Measurements from ENCODE around the gene CCDC89. TPM values are rescaled to one million over a fixed set of nuclear protein-coding genes. Genes with fewer than 3 reads are reported as not detected.

CCDC89 gene
- total and polyA plus RNA-seq, 2 of the 13 experiments (the other 11 are each of a cell fraction or from before 2014, with no cell fraction given), result 0.13 to 0.38 TPM

DNA sequence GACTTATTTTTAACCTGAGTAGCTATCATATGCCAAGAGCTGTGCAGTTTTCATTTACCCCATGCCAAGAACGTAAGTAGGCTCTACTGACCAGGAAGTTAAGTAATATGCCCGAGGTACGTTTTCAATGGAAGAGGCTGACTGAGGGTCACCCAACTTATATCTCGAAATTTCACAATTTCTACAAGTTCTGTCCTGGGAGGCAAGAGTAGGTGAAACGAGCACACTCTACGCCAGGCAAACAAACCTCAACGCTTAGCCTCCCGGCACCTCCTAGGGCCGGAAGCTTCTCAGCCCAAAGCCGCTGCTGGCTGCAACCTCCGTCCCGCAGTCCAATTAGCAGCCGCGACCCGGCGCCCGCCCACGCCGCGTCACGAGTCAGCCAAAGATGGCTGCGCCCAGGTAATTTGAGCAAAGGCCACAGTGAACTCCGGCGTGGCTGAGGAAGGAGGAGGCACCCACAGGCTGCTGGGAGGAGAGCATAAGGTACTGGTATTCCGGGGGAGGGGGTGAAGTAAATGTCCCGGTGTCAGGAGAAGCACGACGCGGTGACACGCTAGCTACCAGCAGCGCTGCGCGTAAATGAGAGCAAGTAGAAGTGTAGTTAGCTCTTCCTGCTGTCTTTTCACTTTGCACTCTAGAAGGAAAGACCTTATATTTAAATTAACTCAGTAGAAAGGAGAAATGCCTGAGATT is 38.2 kb downstream of the CCDC89 start, which contains the start of gene TMEM126A (continued):
- TF ChIP-seq NFE2 (CRISPR knock-in tag; IDR thresholded peaks at IDR 0.05) (no peak), REL (CRISPR knock-in tag; conservative IDR thresholded peaks at IDR 0.05) (peak; percentile 55; the same call in 1 of the 2 replicates), HDAC2 (CRISPR knock-in tag; IDR thresholded peaks at IDR 0.05) (peak; percentile 74), ZNF564 (CRISPR knock-in tag; IDR thresholded peaks at IDR 0.05) (0 out of 2 replicates have a peak, but pooled peaks have one; percentile 14), NR2F6 (IDR thresholded peaks at IDR 0.05) (no peak), NR2F6 (CRISPR knock-in tag; IDR thresholded peaks at IDR 0.05) (no peak), ZNF367 (CRISPR knock-in tag; IDR thresholded peaks at IDR 0.05; ENCODE audit: borderline replicate concordance) (no peak), ZNF136 (CRISPR knock-in tag; IDR thresholded peaks at IDR 0.05; ENCODE audit: low read depth) (no peak; the same call in 1 of the 2 replicates), ZNF501 (CRISPR knock-in tag; IDR thresholded peaks at IDR 0.05) (peak; percentile 87), ZNF33A (CRISPR knock-in tag; IDR thresholded peaks at IDR 0.05; ENCODE audit: borderline replicate concordance) (peak; percentile 59; the same call in 1 of the 2 replicates), ZSCAN30 (CRISPR knock-in tag; IDR thresholded peaks at IDR 0.05) (peak; percentile 21; the same call in 1 of the 2 replicates), ZSCAN21 (CRISPR knock-in tag; IDR thresholded peaks at IDR 0.05; ENCODE audit: borderline replicate concordance) (peak; percentile 35; the same call in 1 of the 2 replicates)
- TF ChIP-seq, protein P1, sequence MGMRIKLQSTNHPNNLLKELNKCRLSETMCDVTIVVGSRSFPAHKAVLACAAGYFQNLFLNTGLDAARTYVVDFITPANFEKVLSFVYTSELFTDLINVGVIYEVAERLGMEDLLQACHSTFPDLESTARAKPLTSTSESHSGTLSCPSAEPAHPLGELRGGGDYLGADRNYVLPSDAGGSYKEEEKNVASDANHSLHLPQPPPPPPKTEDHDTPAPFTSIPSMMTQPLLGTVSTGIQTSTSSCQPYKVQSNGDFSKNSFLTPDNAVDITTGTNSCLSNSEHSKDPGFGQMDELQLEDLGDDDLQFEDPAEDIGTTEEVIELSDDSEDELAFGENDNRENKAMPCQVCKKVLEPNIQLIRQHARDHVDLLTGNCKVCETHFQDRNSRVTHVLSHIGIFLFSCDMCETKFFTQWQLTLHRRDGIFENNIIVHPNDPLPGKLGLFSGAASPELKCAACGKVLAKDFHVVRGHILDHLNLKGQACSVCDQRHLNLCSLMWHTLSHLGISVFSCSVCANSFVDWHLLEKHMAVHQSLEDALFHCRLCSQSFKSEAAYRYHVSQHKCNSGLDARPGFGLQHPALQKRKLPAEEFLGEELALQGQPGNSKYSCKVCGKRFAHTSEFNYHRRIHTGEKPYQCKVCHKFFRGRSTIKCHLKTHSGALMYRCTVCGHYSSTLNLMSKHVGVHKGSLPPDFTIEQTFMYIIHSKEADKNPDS (CRISPR knock-in tag; IDR thresholded peaks at IDR 0.05), result no peak
- TF ChIP-seq, protein P2, sequence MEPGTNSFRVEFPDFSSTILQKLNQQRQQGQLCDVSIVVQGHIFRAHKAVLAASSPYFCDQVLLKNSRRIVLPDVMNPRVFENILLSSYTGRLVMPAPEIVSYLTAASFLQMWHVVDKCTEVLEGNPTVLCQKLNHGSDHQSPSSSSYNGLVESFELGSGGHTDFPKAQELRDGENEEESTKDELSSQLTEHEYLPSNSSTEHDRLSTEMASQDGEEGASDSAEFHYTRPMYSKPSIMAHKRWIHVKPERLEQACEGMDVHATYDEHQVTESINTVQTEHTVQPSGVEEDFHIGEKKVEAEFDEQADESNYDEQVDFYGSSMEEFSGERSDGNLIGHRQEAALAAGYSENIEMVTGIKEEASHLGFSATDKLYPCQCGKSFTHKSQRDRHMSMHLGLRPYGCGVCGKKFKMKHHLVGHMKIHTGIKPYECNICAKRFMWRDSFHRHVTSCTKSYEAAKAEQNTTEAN (CRISPR knock-in tag; conservative IDR thresholded peaks at IDR 0.05), result no peak
- TF ChIP-seq, protein P3, sequence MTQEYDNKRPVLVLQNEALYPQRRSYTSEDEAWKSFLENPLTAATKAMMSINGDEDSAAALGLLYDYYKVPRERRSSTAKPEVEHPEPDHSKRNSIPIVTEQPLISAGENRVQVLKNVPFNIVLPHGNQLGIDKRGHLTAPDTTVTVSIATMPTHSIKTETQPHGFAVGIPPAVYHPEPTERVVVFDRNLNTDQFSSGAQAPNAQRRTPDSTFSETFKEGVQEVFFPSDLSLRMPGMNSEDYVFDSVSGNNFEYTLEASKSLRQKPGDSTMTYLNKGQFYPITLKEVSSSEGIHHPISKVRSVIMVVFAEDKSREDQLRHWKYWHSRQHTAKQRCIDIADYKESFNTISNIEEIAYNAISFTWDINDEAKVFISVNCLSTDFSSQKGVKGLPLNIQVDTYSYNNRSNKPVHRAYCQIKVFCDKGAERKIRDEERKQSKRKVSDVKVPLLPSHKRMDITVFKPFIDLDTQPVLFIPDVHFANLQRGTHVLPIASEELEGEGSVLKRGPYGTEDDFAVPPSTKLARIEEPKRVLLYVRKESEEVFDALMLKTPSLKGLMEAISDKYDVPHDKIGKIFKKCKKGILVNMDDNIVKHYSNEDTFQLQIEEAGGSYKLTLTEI (CRISPR knock-in tag; conservative IDR thresholded peaks at IDR 0.05), result no peak
- TF ChIP-seq, protein P4, sequence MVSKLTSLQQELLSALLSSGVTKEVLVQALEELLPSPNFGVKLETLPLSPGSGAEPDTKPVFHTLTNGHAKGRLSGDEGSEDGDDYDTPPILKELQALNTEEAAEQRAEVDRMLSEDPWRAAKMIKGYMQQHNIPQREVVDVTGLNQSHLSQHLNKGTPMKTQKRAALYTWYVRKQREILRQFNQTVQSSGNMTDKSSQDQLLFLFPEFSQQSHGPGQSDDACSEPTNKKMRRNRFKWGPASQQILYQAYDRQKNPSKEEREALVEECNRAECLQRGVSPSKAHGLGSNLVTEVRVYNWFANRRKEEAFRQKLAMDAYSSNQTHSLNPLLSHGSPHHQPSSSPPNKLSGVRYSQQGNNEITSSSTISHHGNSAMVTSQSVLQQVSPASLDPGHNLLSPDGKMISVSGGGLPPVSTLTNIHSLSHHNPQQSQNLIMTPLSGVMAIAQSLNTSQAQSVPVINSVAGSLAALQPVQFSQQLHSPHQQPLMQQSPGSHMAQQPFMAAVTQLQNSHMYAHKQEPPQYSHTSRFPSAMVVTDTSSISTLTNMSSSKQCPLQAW (CRISPR knock-in tag; IDR thresholded peaks at IDR 0.05), result peak; percentile 83; the same call in 1 of the 2 replicates
- TF ChIP-seq, protein P5, sequence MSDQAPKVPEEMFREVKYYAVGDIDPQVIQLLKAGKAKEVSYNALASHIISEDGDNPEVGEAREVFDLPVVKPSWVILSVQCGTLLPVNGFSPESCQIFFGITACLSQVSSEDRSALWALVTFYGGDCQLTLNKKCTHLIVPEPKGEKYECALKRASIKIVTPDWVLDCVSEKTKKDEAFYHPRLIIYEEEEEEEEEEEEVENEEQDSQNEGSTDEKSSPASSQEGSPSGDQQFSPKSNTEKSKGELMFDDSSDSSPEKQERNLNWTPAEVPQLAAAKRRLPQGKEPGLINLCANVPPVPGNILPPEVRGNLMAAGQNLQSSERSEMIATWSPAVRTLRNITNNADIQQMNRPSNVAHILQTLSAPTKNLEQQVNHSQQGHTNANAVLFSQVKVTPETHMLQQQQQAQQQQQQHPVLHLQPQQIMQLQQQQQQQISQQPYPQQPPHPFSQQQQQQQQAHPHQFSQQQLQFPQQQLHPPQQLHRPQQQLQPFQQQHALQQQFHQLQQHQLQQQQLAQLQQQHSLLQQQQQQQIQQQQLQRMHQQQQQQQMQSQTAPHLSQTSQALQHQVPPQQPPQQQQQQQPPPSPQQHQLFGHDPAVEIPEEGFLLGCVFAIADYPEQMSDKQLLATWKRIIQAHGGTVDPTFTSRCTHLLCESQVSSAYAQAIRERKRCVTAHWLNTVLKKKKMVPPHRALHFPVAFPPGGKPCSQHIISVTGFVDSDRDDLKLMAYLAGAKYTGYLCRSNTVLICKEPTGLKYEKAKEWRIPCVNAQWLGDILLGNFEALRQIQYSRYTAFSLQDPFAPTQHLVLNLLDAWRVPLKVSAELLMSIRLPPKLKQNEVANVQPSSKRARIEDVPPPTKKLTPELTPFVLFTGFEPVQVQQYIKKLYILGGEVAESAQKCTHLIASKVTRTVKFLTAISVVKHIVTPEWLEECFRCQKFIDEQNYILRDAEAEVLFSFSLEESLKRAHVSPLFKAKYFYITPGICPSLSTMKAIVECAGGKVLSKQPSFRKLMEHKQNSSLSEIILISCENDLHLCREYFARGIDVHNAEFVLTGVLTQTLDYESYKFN (CRISPR knock-in tag; conservative IDR thresholded peaks at IDR 0.05), result peak; percentile 52

All from HepG2 (cell line).